OCI-LY7 (cell line): ENCODE measurements around the gene TARS3.
"Not testable (repeated sequence)": the region's sequence is repeated elsewhere in the genome, so short reads cannot be mapped to it uniquely, and the experiment has no call there.

Experiments
- CTCF ChIP-seq: fragments of 200-600 bp; sonication (generic); conservative IDR thresholded peaks from 2 replicates; pipeline ENCODE4 v1.5.1; 2014; ENCODE audit warnings: mild to moderate bottlenecking, antibody characterized with exemption, low read length, moderate library complexity, mixed read lengths
- EZH2phosphoT487 ChIP-seq: fragments of 200-600 bp; sonication (generic); IDR thresholded peaks from 2 replicates; pipeline ENCODE4 v1.6.1; 2018; ENCODE audit warnings: low read depth, borderline replicate concordance, mild to moderate bottlenecking, mixed run types, antibody characterized with exemption, low read length, moderate library complexity, mixed read lengths

- not testable (repeated sequence) for TF ChIP-seq CTCF, EZH2phosphoT487
Measured at GRCh38 chr15:101767083-101767640, 42.9 kb upstream of the TARS3 start.
